Endothelial cell of umbilical vein (primary cell): ENCODE results near the gene KLHL10. TPM values are rescaled to one million over a fixed set of nuclear protein-coding genes. Genes with fewer than 3 reads are reported as not detected.

ENCODE experiments used
- BruUV-seq: library from RNA; stranded (reverse); fragments of 400-500 nt; replicated peaks from 2 replicates; lab custom pipeline; 2021; lab: Mats Ljungman, UMichigan
- CTCF ChIA-PET: fragments of 300-600, 350-600 bp; sonication (Branson Sonifier 250); formaldehyde crosslinking; loops from one replicate; lab custom pipeline; 2021; ENCODE audit warnings: antibody characterized with exemption, inconsistent platforms; lab: Charles Lee
- POLR2A ChIA-PET: fragments of 300-600, 350-600 bp; sonication (Branson Sonifier 250); formaldehyde crosslinking; loops from one replicate; lab custom pipeline; 2021; ENCODE audit warnings: antibody characterized with exemption, inconsistent platforms; lab: Charles Lee
- DNase-seq: peaks from one replicate; pipeline ENCODE4 v3.0.0-alpha.2; 2011; ENCODE audit warnings: low read depth, low spot score
- FAIRE-seq: peaks from 2 replicates; lab custom pipeline; 2011; peaks lifted over from hg19 to GRCh38; lab: Jason Lieb, UNC
- H2AFZ ChIP-seq: 2 replicates; pipeline ENCODE4 v1.6.0; 2012; ENCODE audit warnings: low read depth, low read length, control low read depth, inconsistent platforms
- H3K27ac ChIP-seq: 2 replicates; pipeline ENCODE4 v1.5.1; 2011; ENCODE audit warnings: low read depth, mild to moderate bottlenecking, control low read depth, low read length, moderate library complexity; ENCODE audit not compliant: insufficient read depth
- H3K27me3 ChIP-seq, 2 experiments: 2 replicates each; pipeline versions ENCODE4 v1.6.0 to v1.6.1; 2011; ENCODE audit warnings: low read length in 2 of 2, mixed read lengths in 1 of 2; ENCODE audit not compliant: control insufficient read depth in 2 of 2, insufficient read depth in 2 of 2
- H3K36me3 ChIP-seq, 2 experiments: 2 replicates in 1 of 2; 3 replicates in 1 of 2; pipeline ENCODE4 v1.5.1; 2011; ENCODE audit warnings: low read length in 2 of 2, mild to moderate bottlenecking in 1 of 2, moderate library complexity in 1 of 2; ENCODE audit not compliant: control insufficient read depth in 2 of 2, insufficient read depth in 2 of 2; ENCODE audit errors: extremely low read depth in 1 of 2
- H3K4me1 ChIP-seq: 3 replicates; pipeline ENCODE4 v1.5.1; 2011; ENCODE audit warnings: mild to moderate bottlenecking, low read length; ENCODE audit not compliant: control insufficient read depth, insufficient read depth; ENCODE audit errors: extremely low read depth
- H3K4me2 ChIP-seq: 2 replicates; pipeline ENCODE4 v1.6.1; 2011; ENCODE audit warnings: low read length, control low read depth, mixed read lengths; ENCODE audit not compliant: insufficient read depth
- H3K4me3 ChIP-seq, 3 experiments: fragments of 200-600 bp in 1 of 3; sonication (generic), shearing (Covaris generic) in 1 of 3; replicated peaks in 1 of 3; 2 replicates each; pipeline ENCODE4 v1.5.1; 2011 to 2016; ENCODE audit warnings: control low read depth in 3 of 3, low read length in 3 of 3, mild to moderate bottlenecking in 2 of 3, inconsistent platforms in 1 of 3, low read depth in 1 of 3, moderate library complexity in 1 of 3; ENCODE audit not compliant: insufficient read depth in 1 of 3
- H3K79me2 ChIP-seq: 2 replicates; pipeline ENCODE4 v1.6.0; 2012; ENCODE audit warnings: low read length, inconsistent platforms; ENCODE audit not compliant: control insufficient read depth, insufficient read depth
- H3K9ac ChIP-seq: replicated peaks from 2 replicates; pipeline ENCODE3; 2011; ENCODE audit warnings: low read length, control low read depth; ENCODE audit not compliant: insufficient read depth; ENCODE audit errors: extremely low read depth
- H3K9me1 ChIP-seq: replicated peaks from 3 replicates; pipeline ENCODE4 v1.6.0; 2011; ENCODE audit warnings: mild to moderate bottlenecking, low read length; ENCODE audit not compliant: control insufficient read depth, insufficient read depth; ENCODE audit errors: extremely low read depth
- H3K9me3 ChIP-seq: replicated peaks from 2 replicates; pipeline ENCODE4 v1.5.1; 2012; ENCODE audit warnings: low read length, inconsistent platforms; ENCODE audit not compliant: control insufficient read depth, insufficient read depth
- H4K20me1 ChIP-seq: replicated peaks from 2 replicates; pipeline ENCODE3; 2011; ENCODE audit warnings: mild to moderate bottlenecking, low read length; ENCODE audit not compliant: control insufficient read depth, insufficient read depth; ENCODE audit errors: extremely low read depth
- CTCF ChIP-seq, 2 donors: IDR thresholded peaks; 1 replicate in 1 of 2; 2 replicates in 1 of 2; pipeline ENCODE4 v1.5.1; 2011; ENCODE audit warnings: low read length in 2 of 2, mild to moderate bottlenecking in 2 of 2, moderate library complexity in 2 of 2, control low read depth in 1 of 2, inconsistent platforms in 1 of 2, low read depth in 1 of 2; ENCODE audit not compliant: insufficient read depth in 1 of 2; ENCODE audit errors: extremely low read depth in 1 of 2
- EZH2 ChIP-seq: IDR thresholded peaks from 2 replicates; pipeline ENCODE4 v1.6.1; 2012; ENCODE audit warnings: borderline replicate concordance, low read depth, mild to moderate bottlenecking, moderate library complexity, low read length, inconsistent platforms; ENCODE audit not compliant: severe bottlenecking
- FOS ChIP-seq: IDR thresholded peaks from 2 replicates; pipeline ENCODE4 v1.6.1; 2011; ENCODE audit warnings: mild to moderate bottlenecking, low read length, moderate library complexity, borderline replicate concordance; ENCODE audit not compliant: insufficient read depth
- GATA2 ChIP-seq: IDR thresholded peaks from 2 replicates; pipeline ENCODE4 v1.7.0; 2011; ENCODE audit warnings: low read depth, mild to moderate bottlenecking, moderate library complexity, mixed read lengths, low read length; ENCODE audit not compliant: insufficient read length, insufficient read depth
- JUN ChIP-seq: IDR thresholded peaks from 2 replicates; pipeline ENCODE4 v1.6.1; 2011; ENCODE audit warnings: borderline replicate concordance, low read depth; ENCODE audit not compliant: insufficient read length, insufficient read depth
- MAX ChIP-seq: IDR thresholded peaks from 2 replicates; pipeline ENCODE4 v1.6.1; 2011; ENCODE audit not compliant: insufficient read depth, insufficient read length
- MYC ChIP-seq: IDR thresholded peaks from one replicate; pipeline ENCODE4 v1.6.1; 2011; ENCODE audit warnings: mild to moderate bottlenecking, low read depth, low read length
- POLR2A ChIP-seq: IDR thresholded peaks from 2 replicates; pipeline ENCODE4 v1.6.1; 2012; ENCODE audit warnings: low read depth, mild to moderate bottlenecking, control low read depth, low read length
- POLR2AphosphoS5 ChIP-seq: IDR thresholded peaks from 2 replicates; pipeline ENCODE4 v1.6.1; 2012; ENCODE audit warnings: low read depth, mild to moderate bottlenecking, control low read depth, low read length, moderate library complexity; ENCODE audit not compliant: insufficient read depth
- dilution Hi-C: fragments of 300-500 bp; cut with MboI; formaldehyde crosslinking; loops from one replicate; pipeline ENCODE4 v1.15.0; 2019; ENCODE audit warnings: low sequenced_read_pairs; ENCODE audit not compliant: extremely low pct_ligation_motif_present
- intact Hi-C: fragments of 100-400 bp; cut with micrococcal nuclease; formaldehyde crosslinking; loops from one replicate; pipeline ENCODE4 v1.10.0; 2022
- polyA plus RNA-seq, 4 experiments: library from polyadenylated mRNA; depleted of rRNA in 3 of 4; stranded (reverse) in 3 of 4; unstranded in 1 of 4; fragments of >200 nt; gene quantifications; 2 replicates each; pipeline versions ENCODE4 v1.2.1 to v1.2.3, GENCODE V29; 2011 to 2012; ENCODE audit warnings: missing spikeins in 1 of 4
- total RNA-seq: library from RNA; stranded (reverse); gene quantifications from 2 replicates; pipeline ENCODE4 v1.2.3, GENCODE V29; 2021

The KLHL10 gene
- total and polyA plus RNA-seq, 2 donors (not counting 3 experiments of a cell fraction or from before 2014, with no cell fraction given): 0.10 TPM; not detected in 1

DNA sequence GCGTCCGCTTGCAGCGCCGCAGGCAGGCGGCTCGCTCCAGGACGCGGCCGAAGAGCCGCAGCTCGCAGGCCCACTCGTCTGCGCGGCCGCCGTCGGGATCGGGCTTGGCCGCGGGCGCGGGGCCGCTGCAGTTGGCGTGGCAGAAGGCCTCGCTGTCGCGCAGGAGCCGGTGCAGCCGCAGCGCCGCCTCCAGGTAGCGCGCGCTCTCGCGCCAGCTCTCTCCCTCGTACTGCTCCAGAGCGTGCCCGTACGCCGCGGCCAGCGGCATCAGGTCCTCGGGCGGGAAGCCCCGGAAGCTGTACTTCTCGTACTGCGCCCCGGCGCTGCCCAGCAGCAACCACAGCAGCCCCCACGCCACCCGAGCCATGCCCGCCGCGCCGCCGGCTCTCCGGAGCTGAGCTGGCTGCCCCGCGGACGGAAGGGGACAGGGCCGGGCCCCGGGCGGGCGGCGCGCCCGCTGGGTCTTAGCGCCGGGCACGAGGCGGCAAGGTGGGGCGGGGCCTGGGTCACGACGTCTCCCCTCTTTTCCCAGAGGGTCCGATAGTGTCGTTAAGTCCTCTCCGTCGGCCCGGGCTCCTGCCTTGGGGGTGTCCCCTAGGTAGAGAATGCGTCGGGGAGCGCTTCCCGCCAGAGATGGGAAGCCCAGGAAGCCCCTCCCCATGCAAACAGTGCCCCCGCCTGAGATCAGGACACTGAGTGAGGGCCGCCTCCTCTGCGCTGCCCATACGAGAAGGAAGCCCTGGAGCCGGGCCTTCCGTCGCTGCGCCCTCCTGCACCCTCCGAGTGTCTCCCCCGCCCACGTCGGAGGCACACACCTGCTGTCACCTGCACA lies 25.9 kb upstream of the KLHL10 start, which contains the start of gene P3H4:
P3H4 (minus strand) TSS at position 401 of the 832 bp plus-strand sequence; CDS start at position 367, 34 bp downstream.
- peak within 1 kb of the TSS; percentile 46 for H3K27ac ChIP-seq
- no peaks in the 10 kb centered on the region for H3K27me3 ChIP-seq
- intact Hi-C loops: loop anchor here (1.0 to 5.0 kb wide), 3 partner anchors 34 to 146 kb away; partner anchors contain the start of gene KLHL11
- no peaks in the 10 kb centered on the region for H4K20me1 ChIP-seq
- ChIA-PET POLR2A (interaction anchor here (0.6 to 1.9 kb wide), 5 partner anchors 25 to 119 kb away, joined by 3 to 6 read pairs (median 4); partner anchors contain the start of genes JUP and KLHL11), CTCF (interaction anchor here (0.7 to 2.8 kb wide), 14 partner anchors 10 to 116 kb away, joined by 3 to 17 read pairs (median 4); partner anchors contain the start of gene JUP)
- DNase-seq (peak; percentile 84), FAIRE-seq (peak; percentile 64)
- H3K4me2 ChIP-seq: peak within 1 kb of the TSS; percentile 80
- H3K9me1 ChIP-seq: no peaks in the 10 kb centered on the region
- peaks cover 26% of the 10 kb centered on the region for H3K4me1 ChIP-seq
- peaks cover 0 to 2% of the 10 kb centered on the region in 2 experiments for H3K36me3 ChIP-seq
- H3K9me3 ChIP-seq: no peaks in the 10 kb centered on the region
- H3K9ac ChIP-seq: peak within 1 kb of the TSS; percentile 74
- BruUV-seq: TSS peak; percentile 36
- H2AFZ ChIP-seq: peak within 1 kb of the TSS; percentile 94
- peaks cover 28% of the 10 kb centered on the region for H3K79me2 ChIP-seq
- TF ChIP-seq MAX (no peak), MYC (peak; percentile 33), GATA2 (no peak), FOS (no peak), EZH2 (no peak), CTCF (IDR thresholded peaks at IDR 0.05; ENCODE audit: extremely low read depth in 1 of 2, insufficient read depth in 1 of 2, low read depth in 1 of 2, low read length in 2 of 2) (peak; percentile 60 to 85), POLR2A (peak; percentile 90), POLR2AphosphoS5 (peak; percentile 77), JUN (no peak)
- peak within 1 kb of the TSS; percentile 51 to 81 (median 78) for H3K4me3 ChIP-seq
- dilution Hi-C loops: no loop called here
